Hematopoietic multipotent progenitor cell treated with erythropoietin and hydrocortisone succinate and interleukin-3 and kit ligand, for 15 days (in vitro differentiated cells): ENCODE data around the gene POLR3GL.
"Not testable (repeated sequence)": the region's sequence is repeated elsewhere in the genome, so short reads cannot be mapped to it uniquely, and the experiment has no call there.

Source experiments
- DNase-seq: peaks from one replicate; pipeline ENCODE4 v3.0.0-alpha.2; 2015; ENCODE audit warnings: low spot score

POLR3GL gene, protein sequence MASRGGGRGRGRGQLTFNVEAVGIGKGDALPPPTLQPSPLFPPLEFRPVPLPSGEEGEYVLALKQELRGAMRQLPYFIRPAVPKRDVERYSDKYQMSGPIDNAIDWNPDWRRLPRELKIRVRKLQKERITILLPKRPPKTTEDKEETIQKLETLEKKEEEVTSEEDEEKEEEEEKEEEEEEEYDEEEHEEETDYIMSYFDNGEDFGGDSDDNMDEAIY

DNA sequence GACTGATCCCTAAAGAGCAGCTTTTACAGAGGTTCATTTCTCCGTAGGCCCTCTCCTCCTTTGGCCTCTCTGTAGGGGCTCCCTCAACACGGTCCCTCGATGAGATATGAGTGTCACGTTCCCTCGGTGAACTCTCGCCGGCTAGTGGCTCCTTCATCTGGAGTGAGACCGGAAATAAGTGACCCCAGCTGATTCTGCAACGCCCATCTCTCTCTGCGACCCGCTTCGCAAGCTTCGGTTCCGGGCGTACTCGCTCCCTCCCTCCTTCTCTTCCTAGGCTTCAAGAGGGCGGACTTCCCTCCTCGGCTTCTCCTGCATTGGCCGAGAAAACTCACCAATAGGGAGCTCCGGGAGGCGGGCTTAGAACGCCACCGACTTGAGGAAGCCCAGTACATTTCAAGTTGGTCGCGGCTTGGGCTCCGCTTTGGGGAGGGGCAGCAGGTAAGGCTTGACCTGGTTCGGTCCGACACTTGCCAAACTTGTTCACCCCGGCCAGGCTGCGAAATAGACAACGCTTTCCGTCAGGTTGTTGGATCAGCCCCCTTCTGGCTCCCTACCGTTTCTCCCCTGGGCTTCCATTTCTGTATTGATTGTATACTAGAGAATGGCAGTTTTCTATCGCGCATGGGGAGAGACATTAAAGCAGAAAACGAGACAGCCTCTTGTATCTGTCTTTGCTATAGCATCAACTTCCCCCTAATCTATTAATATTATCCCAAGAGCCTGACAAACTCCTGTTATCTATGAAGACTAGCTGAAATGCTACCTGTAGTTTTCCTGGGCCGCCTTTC is at the start of gene POLR3GL, which contains the start of gene ANKRD34A:
TSS of gene POLR3GL (plus strand) at position 363 of the 791 bp plus-strand sequence. CDS start 10,176 bp downstream, outside the sequence.
TSS of gene ANKRD34A (minus strand) at position 248 of the 791 bp plus-strand sequence. CDS start 2,816 bp downstream, outside the sequence.
- peak; percentile 94 for DNase-seq

DNA sequence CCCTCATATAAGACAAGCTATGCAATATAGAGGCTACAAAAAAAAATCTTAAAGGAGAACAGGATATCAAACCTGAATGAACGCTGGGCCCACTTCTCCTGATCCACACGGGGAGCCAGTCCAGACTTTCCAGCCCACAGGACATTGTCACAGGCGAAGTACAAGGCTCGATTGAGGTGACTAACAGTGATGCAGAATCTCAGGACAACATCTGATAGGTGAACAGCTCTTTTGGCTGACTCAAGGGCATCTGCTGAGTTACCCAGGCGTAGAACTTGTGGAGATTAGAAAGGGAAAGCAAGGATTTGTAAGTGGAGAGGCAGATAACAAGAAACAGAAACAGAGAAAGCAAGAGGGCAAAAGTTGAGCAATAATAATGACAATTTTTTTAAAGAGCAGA is 47.7 kb upstream of the POLR3GL start:
- DNase-seq = no peak

DNA sequence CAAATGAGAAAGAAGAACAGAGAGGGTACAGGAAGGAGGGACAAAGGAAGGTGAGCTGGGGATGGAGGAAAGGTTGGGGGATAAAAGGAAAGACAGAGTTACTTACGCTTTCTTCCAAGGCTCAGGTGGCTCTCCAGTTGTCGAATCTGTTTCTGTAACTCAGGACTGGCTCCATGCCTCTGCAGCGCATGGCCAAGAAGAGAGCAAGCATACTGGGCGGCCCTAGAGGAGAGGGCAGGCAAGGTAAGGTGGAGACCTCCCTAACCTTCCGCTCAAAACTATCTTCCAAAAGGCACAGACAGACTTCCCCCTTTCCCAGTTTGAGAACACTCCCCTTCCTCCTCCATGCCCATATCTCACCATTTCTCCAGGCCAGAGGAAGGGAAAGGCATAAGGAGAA is 46.9 kb upstream of the POLR3GL start:
- no peak for DNase-seq

DNA sequence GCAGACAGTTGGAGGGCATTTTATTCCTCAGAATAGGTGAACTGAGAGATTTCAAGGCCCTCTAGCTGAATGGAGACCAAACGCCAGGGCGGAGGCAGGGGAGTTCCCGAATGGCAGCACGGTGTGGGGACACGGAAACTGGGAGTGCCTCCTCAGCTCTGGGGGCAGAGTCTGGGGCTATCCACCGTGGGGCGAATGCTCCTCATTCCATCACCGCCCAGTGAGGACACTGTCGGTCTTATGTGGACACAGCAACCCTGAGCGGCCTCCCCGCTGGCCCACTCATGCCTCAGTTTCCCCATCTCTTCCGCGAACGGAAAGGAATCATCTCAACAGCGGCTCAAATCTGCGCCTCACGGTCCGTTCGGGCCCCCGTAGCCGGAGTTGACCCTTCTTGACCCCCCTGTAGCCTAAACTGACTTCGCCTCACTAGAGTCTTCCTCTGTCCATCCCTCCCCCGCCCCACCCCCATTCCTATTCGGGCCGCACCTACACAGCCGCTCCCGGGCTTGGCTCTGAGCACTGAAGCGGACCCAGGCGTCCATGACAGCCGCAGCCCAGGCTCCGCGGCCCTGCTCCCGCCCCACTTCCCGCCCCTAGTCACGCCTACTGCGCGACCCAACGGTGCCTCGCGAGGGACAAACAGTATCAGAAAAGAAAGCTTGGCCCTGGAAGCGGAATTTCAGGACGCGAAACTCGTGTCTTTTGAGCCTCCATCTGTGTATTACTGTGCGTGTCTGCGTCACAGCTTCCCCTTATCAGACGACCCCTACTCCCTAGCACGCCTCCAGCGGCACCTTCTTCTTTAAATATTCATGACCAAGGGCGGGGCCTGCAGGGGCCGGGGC is 46.1 kb upstream of the POLR3GL start, which contains the start of gene PEX11B:
TSS of gene PEX11B (minus strand) at position 574 of the 848 bp plus-strand sequence. CDS start at position 545, 29 bp downstream.
- DNase-seq = peak; percentile 90

DNA sequence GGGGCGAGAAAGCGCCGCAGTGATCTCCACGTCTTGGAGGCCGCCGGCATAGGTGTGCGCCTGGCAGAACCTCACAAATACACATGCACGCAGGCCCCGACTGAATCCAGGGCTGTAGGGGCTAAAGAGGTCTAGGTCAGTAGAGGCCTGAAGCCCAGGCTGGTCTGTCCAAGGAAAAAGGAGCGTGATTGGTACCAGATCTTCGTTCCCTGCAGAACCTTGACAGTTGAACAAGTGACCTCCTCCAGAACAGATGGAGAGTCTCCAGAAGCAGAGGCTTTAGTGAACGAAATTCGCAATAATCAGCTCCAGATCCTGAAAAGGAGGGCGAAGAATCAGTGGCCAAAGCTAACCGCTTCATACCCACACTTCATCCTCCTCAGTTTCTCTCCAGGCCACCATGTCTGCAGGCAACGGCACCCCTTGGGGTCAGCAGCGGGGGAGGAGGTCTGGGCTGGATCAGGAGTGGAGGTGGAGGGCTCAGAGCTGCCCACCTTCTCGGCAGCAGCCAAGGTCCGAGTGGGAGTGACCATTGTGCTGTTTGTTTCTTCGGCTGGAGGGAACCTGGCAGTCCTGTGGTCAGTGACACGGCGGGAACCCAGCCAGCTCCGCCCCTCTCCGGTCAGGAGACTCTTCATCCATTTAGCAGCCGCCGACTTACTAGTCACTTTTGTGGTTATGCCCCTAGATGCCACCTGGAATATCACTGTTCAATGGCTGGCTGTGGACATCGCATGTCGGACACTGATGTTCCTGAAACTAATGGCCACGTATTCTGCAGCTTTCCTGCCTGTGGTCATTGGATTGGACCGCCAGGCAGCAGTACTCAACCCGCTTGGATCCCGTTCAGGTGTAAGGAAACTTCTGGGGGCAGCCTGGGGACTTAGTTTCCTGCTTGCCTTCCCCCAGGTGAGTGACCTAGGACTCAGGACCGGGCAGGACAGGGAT is 45.2 kb upstream of the POLR3GL start:
- no peak for DNase-seq

DNA sequence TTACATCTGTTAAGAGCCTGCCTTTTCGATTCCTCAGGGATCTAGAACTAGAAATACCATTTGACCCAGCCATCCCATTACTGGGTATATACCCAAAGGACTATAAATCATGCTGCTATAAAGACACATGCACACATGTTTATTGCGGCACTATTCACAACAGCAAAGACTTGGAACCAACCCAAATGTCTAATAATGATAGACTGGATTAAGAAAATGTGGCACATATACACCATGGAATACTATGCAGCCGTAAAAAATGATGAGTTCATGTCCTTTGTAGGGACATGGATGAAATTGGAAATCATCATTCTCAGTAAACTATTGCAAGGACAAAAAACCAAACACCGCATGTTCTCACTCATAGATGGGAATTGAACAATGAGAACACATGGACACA is 44.2 kb upstream of the POLR3GL start:
- DNase-seq = not testable (repeated sequence)

DNA sequence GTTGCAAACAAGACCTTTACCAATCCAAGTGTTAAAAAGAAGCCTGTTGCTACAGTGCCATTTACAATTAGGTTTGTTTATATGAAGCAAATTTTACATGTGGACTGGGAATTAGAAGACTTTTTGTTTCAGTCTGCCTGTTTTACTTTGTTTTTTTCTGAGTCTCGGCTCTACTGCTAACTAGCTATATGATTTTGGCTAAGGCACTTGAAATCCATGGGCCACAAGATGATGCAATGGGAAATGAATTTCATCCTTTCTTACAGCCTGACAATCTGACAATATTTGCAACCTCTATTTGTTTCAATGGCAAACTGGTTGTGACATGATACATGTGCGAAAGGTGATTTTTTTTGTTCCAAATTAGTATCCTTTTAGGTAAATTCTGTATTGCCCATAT is 42.2 kb upstream of the POLR3GL start:
- no peak for DNase-seq

DNA sequence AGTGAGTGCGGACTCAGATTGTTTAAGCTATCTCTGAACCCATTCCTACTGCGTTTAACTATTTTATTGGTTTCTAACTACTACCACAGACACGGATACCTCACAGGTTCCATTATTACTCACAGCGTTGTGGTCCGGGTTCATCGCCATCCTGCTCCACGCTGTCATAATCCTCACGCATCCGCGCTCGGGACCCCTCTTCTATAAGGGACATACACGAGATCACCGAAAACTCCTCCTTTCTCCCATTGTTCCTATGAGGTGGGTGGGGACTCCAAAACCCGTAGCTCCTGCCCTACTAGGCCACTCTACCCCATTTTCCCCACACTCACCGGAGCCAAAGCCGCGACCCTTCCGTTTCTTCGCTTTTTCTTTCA is 37.8 kb upstream of the POLR3GL start:
- no peak for DNase-seq

DNA sequence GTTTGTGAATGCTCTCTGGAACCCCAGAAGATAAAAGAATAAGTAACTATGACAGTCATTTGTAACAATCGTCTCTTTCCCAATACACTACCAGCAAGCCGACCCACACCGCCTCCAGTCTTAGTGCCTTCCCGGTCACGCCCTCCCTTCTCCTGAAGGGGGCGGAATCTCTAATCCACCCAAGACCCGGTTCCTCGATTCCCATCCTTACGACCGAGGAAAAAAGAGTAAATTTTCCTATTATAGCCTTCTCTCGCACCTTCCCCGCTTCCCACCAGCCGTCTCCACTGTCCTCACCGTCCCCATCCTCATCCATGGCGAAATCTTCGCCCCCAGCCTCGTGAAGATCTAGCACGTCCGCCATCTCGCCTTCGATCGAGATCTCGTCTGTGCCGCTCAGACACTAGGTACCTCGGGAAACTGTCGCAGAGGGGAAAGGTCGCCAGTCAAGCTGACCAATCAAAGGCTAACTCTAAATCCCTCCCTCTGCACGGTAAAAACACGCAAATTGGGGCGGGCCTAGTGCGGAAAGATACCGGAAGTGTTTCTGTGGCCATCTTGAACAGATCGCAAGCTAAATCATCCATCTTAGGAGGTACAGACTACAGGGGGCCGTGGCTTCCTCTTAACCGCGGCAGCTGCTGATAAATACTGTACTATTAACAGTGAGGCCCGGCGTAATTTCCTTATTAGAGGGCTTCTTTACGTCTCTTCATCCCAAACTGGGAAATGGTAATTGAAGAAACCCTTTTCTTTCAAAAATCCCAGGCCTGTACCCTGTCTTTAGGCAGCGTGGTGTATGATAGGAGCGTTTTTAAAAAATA is 37.2 kb upstream of the POLR3GL start, which contains the start of gene RBM8A:
TSS of gene RBM8A (minus strand) at position 422 of the 824 bp plus-strand sequence. CDS start at position 364, 58 bp downstream.
- DNase-seq = peak; percentile 98

DNA sequence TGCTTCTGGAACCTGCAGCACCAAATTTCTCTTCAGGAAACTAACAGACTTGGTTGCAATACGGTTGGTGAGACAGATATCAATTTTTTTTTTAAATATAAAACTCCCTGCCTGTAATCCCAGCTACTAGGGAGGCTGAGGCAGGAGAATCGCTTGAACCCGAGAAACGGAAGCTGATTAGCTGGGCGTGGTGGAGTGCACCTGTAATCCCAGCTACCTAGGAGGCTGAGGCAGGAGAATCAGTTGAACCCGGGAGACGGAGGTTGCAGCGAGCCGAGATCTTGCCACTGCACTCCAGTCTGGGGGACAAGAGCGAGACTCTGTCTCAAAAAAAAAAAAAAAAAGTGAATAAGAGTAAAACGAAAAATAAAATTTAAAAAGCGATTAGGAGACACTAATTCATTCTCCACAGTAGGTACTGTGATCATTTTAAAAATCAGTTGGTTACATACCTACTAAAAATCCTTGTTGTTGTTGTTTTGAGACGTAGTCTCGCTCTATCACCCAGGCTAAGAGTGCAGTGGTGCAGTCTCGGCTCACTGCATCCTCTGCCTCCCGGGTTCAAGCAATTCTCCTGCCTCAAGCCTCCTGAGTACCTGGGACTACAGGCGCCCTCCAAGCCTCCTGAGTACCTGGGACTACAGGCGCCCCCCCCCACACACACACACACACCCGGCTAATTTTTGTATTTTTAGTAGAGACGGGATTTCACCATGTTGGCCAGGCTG is 36.4 kb upstream of the POLR3GL start:
- DNase-seq = no peak

DNA sequence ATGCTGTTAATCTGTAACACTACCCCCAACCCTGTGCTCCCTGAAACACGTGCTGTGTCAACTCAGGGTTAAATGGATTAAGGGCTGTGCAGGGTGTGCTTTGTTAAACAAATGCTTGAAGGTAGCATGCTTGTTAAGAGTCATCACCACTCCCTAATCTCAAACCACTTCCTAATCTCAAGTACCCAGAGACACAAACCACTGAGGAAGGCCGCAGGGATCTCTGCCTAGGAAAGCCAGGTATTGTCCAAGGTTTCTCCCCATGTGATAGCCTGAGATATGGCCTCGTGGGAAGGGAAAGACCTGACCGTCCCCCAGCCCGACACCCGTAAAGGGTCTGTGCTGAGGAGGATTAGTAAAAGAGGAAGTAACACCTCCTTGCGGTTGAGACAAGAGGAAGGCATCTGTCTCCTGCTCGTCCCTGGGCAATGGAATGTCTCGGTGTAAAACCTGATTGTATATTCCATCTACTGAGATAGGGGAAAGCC is 31.9 kb upstream of the POLR3GL start:
- DNase-seq = not testable (repeated sequence)

DNA sequence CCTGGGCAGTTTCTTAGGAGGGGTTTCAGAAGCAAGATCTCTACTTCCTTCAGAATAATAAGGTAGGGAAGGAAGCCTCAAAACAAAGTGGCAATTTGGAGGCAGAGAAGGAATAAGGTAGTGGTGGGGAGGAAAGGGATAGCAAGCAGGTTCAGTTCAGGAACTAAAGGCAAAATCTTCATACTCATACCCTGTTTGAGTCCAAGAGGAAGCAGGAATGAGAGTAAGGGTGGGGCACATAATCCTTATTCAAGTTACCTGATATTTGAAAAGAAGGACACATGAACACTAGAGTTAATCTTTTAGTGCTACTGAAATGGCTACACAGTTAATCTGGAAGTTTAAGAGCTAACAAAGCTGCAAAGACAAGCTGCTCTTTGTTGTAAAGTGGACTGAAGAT is 28.8 kb upstream of the POLR3GL start:
- DNase-seq = no peak

DNA sequence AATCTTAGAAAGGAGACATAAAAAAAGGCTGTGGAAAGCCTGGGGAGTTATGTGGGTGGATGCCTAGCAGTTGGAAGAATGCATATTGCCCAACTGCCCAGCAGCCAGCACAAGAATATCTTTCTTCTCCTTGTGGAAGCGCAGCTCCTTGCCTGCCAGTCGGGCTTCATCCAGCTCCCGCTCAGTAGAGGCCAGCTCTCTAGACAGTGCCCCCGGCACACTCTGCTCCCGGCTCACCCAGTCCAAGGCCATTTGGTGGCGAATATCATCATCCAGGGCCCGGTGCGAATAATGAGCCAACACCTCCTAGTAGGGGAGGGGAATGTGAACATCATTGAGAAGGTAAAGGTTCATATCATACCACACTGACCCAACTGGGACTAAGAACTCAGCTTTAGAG is 28.2 kb upstream of the POLR3GL start:
- no peak for DNase-seq

DNA sequence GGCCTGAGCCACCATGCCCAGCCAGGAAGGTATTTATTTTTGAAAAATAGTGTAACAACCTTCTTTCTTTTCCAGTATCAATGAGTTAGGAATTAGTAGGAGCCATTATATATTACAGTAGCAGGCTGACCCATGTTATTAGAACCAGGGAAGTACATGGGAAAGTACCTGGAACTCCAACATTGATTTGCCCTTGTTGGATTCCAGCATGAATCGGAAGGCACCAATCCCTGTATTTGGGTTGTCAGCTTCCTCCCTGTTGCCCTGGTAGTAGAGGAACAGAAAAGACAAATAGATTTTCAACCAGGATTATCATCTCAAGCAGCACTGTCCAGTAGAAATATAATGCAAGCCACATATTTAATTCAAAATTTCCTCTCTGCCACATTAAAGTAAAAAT is 27.1 kb upstream of the POLR3GL start:
- DNase-seq = no peak

DNA sequence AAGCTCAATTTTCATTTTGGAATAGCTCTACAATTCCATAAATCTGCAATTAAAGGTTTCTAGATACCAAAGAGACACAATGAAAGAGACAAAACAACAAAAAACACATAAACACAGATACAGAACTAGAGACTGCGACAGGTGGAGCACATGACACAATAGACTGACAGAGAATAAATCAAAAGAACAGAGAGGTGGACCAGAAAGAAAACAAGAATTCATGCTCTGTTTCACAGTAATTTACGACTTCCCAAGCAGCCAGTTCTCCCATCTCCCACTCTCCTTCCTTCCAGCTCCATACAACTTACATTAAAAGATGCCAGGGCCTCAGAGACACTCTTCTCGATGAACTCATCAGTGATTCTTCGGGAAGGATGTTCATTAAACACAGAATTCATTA is 22.1 kb upstream of the POLR3GL start:
- no peak for DNase-seq

DNA sequence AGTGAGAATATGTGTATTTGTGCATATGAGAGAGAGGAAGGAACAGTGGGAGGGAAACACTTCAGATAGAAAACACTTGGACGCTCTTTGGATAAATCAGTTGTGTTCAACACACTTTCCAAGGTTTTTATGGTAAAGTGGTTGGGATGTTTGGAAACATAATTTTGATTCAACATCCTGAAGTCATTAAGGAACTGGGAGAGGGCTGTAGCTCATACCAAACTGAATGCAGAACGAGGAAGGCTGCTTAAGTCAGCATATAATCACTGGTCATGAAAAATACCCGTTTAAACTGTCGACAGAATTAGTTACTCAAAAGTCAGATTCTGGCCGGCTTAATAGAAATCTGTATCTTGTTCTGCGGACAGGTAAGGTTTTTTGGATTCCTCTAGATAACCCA is 21.6 kb upstream of the POLR3GL start:
- DNase-seq = no peak

DNA sequence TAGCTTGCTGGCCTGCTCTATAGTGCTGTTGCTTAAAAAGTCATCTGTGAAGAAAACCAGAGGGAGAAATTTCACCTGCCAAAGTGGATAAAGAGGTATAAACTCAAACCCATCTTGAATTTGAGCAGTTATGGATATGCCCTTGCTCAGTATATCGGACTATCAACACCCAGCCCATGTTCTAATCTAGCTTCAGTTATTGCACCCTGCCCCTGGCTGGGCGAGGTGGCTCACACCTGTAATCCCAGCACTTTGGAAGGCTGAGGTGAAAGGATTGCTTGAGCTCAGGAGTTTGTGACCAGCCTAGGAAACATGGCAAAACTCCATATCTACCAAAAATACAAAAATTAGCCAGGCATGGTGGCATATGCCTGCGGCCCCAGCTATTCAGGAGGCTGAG is 20.0 kb upstream of the POLR3GL start:
- DNase-seq = no peak

DNA sequence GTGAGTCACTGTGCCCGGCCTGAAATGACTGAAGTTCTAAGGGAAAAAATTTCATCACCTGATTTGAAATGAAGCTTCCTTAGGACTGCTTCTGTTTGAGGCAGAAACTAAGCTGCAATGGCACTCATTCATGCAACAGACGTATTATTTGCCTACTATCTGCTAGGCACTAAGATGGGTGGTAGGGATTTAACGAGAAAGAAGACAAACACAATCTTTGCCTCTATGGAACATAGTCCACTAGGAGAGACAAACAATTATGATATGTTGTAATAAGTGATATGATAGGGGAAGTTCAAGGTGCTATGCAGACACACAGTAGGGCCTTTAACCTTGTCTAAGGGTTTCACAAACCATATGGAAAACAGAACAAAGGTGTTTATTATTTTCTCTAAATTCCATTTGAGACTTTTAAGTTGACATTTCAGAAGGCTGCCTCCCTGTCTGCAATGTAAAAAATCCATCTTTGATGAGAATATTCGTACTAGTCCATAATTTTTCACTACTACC is 18.0 kb upstream of the POLR3GL start:
- DNase-seq = no peak

DNA sequence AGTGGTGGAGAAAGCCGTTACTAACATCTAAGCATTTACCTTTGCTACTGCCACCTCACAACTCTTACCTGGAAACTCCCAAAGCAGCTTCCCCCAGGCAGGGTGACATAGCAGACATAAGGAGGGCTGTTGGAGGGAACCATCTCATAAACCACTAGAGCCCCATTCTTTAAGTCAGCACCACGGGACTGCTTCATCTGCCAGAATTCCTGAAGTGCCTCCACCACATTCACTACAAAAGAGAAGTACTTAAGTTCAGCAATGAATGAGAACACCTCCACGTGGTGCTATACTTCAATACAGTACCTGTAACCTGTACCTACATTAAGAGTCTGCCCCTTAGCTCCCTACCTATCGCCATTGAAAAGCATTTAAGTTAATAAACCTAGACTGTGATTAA is 16.9 kb upstream of the POLR3GL start:
- no peak for DNase-seq
